Ishikawa (cell line): ENCODE data around the gene SGTA.

ENCODE experiments used
- CEBPB ChIP-seq: IDR thresholded peaks from 2 replicates; pipeline ENCODE4 v1.6.1; 2012
- CREB1 ChIP-seq: IDR thresholded peaks from 2 replicates; pipeline ENCODE4 v1.6.1; 2012; ENCODE audit warnings: low read depth
- EGR1 ChIP-seq: IDR thresholded peaks from 2 replicates; pipeline ENCODE4 v1.6.1; 2012
- NFIC ChIP-seq: IDR thresholded peaks from 2 replicates; pipeline ENCODE4 v1.6.1; 2012
- RAD21 ChIP-seq: IDR thresholded peaks from 2 replicates; pipeline ENCODE4 v1.6.1; 2012; ENCODE audit warnings: low read depth
- REST ChIP-seq: IDR thresholded peaks from 2 replicates; pipeline ENCODE4 v1.6.1; 2012; ENCODE audit warnings: low read depth, mild to moderate bottlenecking
- TAF1 ChIP-seq: IDR thresholded peaks from 2 replicates; pipeline ENCODE4 v1.6.1; 2012; ENCODE audit warnings: low read depth, mild to moderate bottlenecking
- TCF12 ChIP-seq: IDR thresholded peaks from 2 replicates; pipeline ENCODE4 v1.6.1; 2012; ENCODE audit warnings: low read depth
- ZBTB7A ChIP-seq: IDR thresholded peaks from 2 replicates; pipeline ENCODE4 v1.6.1; 2012; ENCODE audit warnings: low read depth
- TF ChIP-seq, protein P1 (sequence below): IDR thresholded peaks from 2 replicates; pipeline ENCODE4 v1.6.1; 2012
- TF ChIP-seq, protein P2 (sequence below): IDR thresholded peaks from 2 replicates; pipeline ENCODE4 v1.6.1; 2012

GRCh38 chr19:2755811-2756210 is 27.3 kb downstream of the SGTA start:
- TF ChIP-seq CEBPB (no peak), RAD21 (no peak), REST (no peak), TCF12 (no peak), CREB1 (no peak), NFIC (no peak), EGR1 (no peak), ZBTB7A (no peak), TAF1 (no peak)
- TF ChIP-seq, protein P1, sequence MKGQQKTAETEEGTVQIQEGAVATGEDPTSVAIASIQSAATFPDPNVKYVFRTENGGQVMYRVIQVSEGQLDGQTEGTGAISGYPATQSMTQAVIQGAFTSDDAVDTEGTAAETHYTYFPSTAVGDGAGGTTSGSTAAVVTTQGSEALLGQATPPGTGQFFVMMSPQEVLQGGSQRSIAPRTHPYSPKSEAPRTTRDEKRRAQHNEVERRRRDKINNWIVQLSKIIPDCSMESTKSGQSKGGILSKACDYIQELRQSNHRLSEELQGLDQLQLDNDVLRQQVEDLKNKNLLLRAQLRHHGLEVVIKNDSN = no peak
- TF ChIP-seq, protein P2, sequence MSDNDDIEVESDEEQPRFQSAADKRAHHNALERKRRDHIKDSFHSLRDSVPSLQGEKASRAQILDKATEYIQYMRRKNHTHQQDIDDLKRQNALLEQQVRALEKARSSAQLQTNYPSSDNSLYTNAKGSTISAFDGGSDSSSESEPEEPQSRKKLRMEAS = no peak
